Activated T-cell treated with anti-CD3 and anti-CD28 coated beads, Interleukin-2, amount 50 U/mL, for 24 hours (primary cell): ENCODE data around the gene OR8D1.
"Not testable (repeated sequence)": the region's sequence is repeated elsewhere in the genome, so short reads cannot be mapped to it uniquely, and the experiment has no call there.

Experiments
- DNase-seq: peaks from one replicate; pipeline ENCODE4 v3.0.0-alpha.2; 2020
- H3K27ac Mint-ChIP-seq: 2 replicates; pipeline ENCODE4 v1.8.0; 2020; ENCODE audit warnings: mild to moderate bottlenecking, mixed read lengths
- H3K27me3 Mint-ChIP-seq: 2 replicates; pipeline ENCODE4 v1.8.0; 2020; ENCODE audit warnings: mixed read lengths
- H3K36me3 Mint-ChIP-seq: 2 replicates; pipeline ENCODE4 v1.8.0; 2020; ENCODE audit warnings: low read depth, mixed read lengths
- H3K4me1 Mint-ChIP-seq: 2 replicates; pipeline ENCODE4 v1.8.0; 2020; ENCODE audit warnings: low read depth, mixed read lengths
- H3K4me3 Mint-ChIP-seq: 2 replicates; pipeline ENCODE4 v1.8.0; 2020; ENCODE audit warnings: mild to moderate bottlenecking, moderate library complexity, mixed read lengths
- H3K9me3 Mint-ChIP-seq: 2 replicates; pipeline ENCODE4 v1.8.0; 2020; ENCODE audit warnings: mixed read lengths

Gene OR8D1

GRCh38 chr11:124310721-124311120 is 3.0 kb downstream of the OR8D1 start:
- Mint-ChIP-seq H3K27ac (no peak overlapping the region), H3K36me3 (no peaks in the 10 kb centered on the region), H3K4me3 (no peak overlapping the region), H3K27me3 (peaks cover 2% of the 10 kb centered on the region), H3K4me1 (no peaks in the 10 kb centered on the region), H3K9me3 (no peaks in the 10 kb centered on the region)
- no peak for DNase-seq

DNA sequence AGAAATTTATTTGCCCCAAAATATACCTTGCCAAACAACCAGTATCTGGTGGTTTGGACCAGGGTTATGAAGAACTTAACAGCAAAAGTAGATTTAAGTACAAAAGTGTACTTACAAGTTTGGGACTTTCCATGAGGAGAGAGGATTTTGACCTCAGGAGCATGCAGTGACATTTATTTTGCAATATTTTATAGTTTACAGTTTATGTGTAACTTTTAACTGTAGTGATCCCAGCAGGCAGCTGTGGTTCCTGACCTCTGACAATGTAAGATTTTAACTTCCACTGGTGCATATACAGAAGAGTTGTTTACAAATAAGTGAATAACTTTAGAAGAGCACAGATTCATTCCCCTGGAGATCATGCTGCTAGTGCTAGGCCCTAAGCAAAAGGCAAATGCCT is 6.7 kb downstream of the OR8D1 start:
- no peak for DNase-seq
- H3K4me3 Mint-ChIP-seq: no peak overlapping the region
- H3K27ac Mint-ChIP-seq: no peak overlapping the region
- no peaks in the 10 kb centered on the region for H3K9me3 Mint-ChIP-seq
- H3K27me3 Mint-ChIP-seq: peaks cover 10% of the 10 kb centered on the region
- no peaks in the 10 kb centered on the region for H3K36me3 Mint-ChIP-seq
- no peaks in the 10 kb centered on the region for H3K4me1 Mint-ChIP-seq

GRCh38 chr11:124302347-124303125 is 11.2 kb downstream of the OR8D1 start:
- no peaks in the 10 kb centered on the region for H3K4me1 Mint-ChIP-seq
- H3K36me3 Mint-ChIP-seq: no peaks in the 10 kb centered on the region
- no peak for DNase-seq
- H3K27me3 Mint-ChIP-seq: peaks cover 10% of the 10 kb centered on the region
- no peak overlapping the region for H3K4me3 Mint-ChIP-seq
- H3K9me3 Mint-ChIP-seq: no peaks in the 10 kb centered on the region
- no peak overlapping the region for H3K27ac Mint-ChIP-seq

GRCh38 chr11:124301548-124301947 is 12.2 kb downstream of the OR8D1 start:
- no peaks in the 10 kb centered on the region for H3K36me3 Mint-ChIP-seq

DNA sequence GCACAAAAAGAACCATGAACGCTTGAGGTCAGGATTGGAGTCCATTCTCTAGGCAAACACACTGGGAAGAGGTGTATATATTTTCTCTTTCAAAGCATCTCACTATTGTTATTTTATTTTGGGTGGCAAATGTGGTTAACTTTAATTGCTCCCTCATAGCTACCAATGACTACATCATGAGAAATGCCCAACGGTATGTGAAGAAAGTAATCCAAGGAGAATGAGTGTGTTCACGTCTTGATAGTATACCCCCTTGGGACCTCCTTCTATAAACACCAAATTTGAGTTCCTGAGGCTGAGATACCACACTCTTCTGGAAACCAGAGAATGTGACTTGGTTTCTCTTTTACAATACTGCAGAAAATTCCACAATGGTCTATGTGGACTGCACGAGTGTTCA is 15.8 kb downstream of the OR8D1 start:
- Mint-ChIP-seq H3K4me3 (no peak overlapping the region), H3K4me1 (no peaks in the 10 kb centered on the region), H3K9me3 (no peaks in the 10 kb centered on the region), H3K27ac (no peak overlapping the region), H3K36me3 (no peaks in the 10 kb centered on the region), H3K27me3 (peaks cover 7% of the 10 kb centered on the region)
- no peak for DNase-seq

More at GRCh38 chr11:124301548-124301947, 12.2 kb downstream of the OR8D1 start:
- Mint-ChIP-seq H3K27ac (no peak overlapping the region), H3K4me1 (no peaks in the 10 kb centered on the region), H3K27me3 (peaks cover 10% of the 10 kb centered on the region), H3K4me3 (no peak overlapping the region), H3K9me3 (no peaks in the 10 kb centered on the region)
- DNase-seq: no peak

- DNase-seq: no peak
- H3K4me3 Mint-ChIP-seq: no peak overlapping the region
- H3K36me3 Mint-ChIP-seq: no peaks in the 10 kb centered on the region
- no peak overlapping the region for H3K27ac Mint-ChIP-seq
- no peaks in the 10 kb centered on the region for H3K4me1 Mint-ChIP-seq
- H3K27me3 Mint-ChIP-seq: peaks cover 7% of the 10 kb centered on the region
- no peaks in the 10 kb centered on the region for H3K9me3 Mint-ChIP-seq
Observed at GRCh38 chr11:124296016-124296415, 17.7 kb downstream of the OR8D1 start.

DNA sequence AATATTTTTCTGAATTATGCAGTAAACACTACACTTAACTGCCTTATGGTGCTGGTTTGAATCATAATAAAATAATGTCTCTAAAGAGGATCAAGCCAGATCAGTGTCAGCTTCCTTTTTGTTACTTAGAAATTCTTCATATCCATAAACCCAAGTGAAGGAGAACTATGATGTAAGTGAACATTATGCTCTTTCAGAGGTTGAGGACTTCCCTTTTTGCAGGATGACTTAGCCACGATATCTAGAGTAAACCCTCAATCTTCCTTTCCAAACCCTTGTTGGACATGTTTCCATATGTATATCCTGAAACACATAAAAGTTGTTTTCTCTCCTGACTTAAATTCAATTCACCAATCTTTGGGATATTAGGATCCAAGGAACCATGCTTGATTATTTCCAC is 19.1 kb downstream of the OR8D1 start:
- Mint-ChIP-seq H3K9me3 (peaks cover 2% of the 10 kb centered on the region), H3K27me3 (peaks cover 11% of the 10 kb centered on the region), H3K36me3 (no peaks in the 10 kb centered on the region), H3K4me1 (no peaks in the 10 kb centered on the region), H3K4me3 (no peak overlapping the region), H3K27ac (no peak overlapping the region)
- no peak for DNase-seq

DNA sequence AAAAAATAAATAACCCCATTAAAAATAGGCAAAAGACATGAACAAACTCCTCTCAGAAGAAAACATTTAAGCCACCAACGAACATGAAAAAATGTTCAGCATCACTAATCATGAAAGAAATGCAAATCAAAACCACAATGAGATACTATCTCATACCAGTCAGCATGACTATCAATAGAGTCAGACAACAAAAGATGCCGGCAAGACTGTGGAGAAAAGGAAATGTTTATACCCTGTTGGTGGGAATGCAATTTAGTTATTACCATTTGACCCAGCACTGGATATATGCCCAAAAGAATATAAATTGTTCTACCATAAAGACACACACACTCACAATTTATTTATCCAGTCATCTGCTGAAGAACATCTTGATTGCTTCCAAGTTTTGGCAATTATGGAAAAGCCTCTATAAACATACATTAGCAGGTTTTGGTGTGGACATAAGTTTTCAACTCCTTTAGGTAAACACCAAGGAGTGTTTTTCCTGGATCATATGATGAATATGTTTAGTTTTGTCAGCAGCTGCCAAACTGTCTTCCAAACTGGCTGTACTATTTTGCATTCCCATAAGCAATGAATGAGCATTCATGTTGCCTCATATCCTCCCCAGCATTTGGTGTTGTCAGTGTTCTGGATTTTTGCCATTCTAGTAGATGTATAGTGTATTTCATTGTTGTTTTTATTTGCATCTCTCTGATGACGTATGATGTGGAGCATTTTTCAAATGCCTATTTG is 28.0 kb downstream of the OR8D1 start:
- no peaks in the 10 kb centered on the region for H3K36me3 Mint-ChIP-seq
- H3K27ac Mint-ChIP-seq: no peak overlapping the region
- H3K4me1 Mint-ChIP-seq: no peaks in the 10 kb centered on the region
- peaks cover 24% of the 10 kb centered on the region for H3K9me3 Mint-ChIP-seq
- peaks cover 4% of the 10 kb centered on the region for H3K27me3 Mint-ChIP-seq
- H3K4me3 Mint-ChIP-seq: no peak overlapping the region
- no peak for DNase-seq

- DNase-seq: no peak
- Mint-ChIP-seq H3K9me3 (peaks cover 16% of the 10 kb centered on the region), H3K36me3 (no peaks in the 10 kb centered on the region), H3K27me3 (peaks cover 5% of the 10 kb centered on the region), H3K4me1 (peaks cover 7% of the 10 kb centered on the region), H3K27ac (no peak overlapping the region), H3K4me3 (no peak overlapping the region)
Observed at GRCh38 chr11:124278261-124278660, 35.5 kb downstream of the OR8D1 start.

DNA sequence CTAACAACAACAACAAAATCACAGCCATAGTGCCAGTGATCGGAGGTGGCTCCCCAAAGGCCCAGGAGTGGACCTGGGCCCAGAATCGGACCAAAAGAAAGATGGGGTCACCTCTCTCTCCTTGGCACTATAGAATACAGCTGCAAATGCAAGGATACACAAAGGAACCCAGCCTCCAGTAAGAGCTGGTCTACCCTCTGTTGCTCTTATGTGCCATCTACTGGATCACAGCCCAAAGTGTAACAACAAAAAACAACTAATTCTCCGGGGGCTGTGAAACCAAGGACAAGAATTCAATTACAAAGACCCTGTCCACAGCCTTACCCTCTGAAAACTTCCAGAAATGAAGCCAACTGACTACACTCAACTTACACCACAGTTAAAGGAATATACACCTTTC is 35.9 kb downstream of the OR8D1 start:
- DNase-seq: no peak
- Mint-ChIP-seq H3K27me3 (peaks cover 5% of the 10 kb centered on the region), H3K4me3 (no peak overlapping the region), H3K9me3 (peaks cover 15% of the 10 kb centered on the region), H3K36me3 (no peaks in the 10 kb centered on the region), H3K27ac (no peak overlapping the region), H3K4me1 (peaks cover 7% of the 10 kb centered on the region)

DNA sequence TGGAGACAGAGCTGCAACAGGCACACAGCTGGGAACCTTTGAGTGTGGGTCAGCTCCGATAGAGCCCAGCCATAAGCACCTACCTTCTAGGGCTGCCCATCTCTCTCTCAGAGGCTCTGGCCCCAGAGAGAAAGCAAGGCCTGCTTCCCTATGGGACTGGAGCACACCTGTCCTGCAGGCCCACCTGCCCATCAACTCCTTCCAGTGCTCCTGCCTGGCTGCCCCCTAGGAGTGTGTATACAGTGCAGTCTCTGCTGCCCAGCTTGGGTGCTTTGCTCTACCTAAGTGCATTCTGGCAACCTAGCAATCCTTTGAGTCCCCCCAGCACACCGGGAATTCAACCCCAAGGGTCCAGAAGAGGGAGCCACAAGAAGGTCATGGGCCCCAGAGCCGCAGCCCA is 36.5 kb downstream of the OR8D1 start:
- H3K4me1 Mint-ChIP-seq: peaks cover 7% of the 10 kb centered on the region
- H3K4me3 Mint-ChIP-seq: no peak overlapping the region
- no peak overlapping the region for H3K27ac Mint-ChIP-seq
- DNase-seq: no peak
- H3K27me3 Mint-ChIP-seq: peaks cover 5% of the 10 kb centered on the region
- H3K9me3 Mint-ChIP-seq: peaks cover 15% of the 10 kb centered on the region
- H3K36me3 Mint-ChIP-seq: no peaks in the 10 kb centered on the region

DNA sequence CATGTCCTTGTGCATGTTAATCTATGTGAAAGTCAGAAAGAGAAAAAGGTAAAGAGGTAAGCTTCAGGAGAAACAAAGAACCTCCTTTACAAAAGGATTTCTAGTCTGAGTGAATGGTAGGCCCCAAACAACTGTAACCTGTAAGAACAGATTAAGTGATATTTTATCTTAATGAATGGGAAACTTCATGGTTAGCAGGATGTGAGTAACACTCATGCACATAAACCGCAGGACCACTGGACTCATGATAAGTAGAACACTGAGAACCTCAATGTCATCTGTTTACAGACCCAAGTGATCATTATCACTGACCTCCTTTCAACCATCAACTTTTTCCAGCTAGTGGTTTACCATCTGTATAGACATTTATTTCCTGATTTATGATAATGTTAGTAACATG is 37.7 kb downstream of the OR8D1 start:
- Mint-ChIP-seq H3K4me3 (no peak overlapping the region), H3K36me3 (no peaks in the 10 kb centered on the region), H3K9me3 (peaks cover 4% of the 10 kb centered on the region), H3K27ac (peak overlapping the region; percentile 63), H3K27me3 (peaks cover 5% of the 10 kb centered on the region), H3K4me1 (peaks cover 7% of the 10 kb centered on the region)
- no peak for DNase-seq

GRCh38 chr11:124274000-124274399 is 39.7 kb downstream of the OR8D1 start:
- no peaks in the 10 kb centered on the region for H3K9me3 Mint-ChIP-seq
- H3K4me3 Mint-ChIP-seq: no peak overlapping the region
- no peak overlapping the region for H3K27ac Mint-ChIP-seq
- no peaks in the 10 kb centered on the region for H3K36me3 Mint-ChIP-seq
- H3K4me1 Mint-ChIP-seq: peaks cover 7% of the 10 kb centered on the region
- no peak for DNase-seq
- peaks cover 5% of the 10 kb centered on the region for H3K27me3 Mint-ChIP-seq

- not testable (repeated sequence) for DNase-seq, H3K27ac Mint-ChIP-seq, H3K9me3 Mint-ChIP-seq, H3K4me1 Mint-ChIP-seq, H3K27me3 Mint-ChIP-seq, H3K36me3 Mint-ChIP-seq, H3K4me3 Mint-ChIP-seq
Observed at GRCh38 chr11:124270886-124271285, 42.9 kb downstream of the OR8D1 start.

DNA sequence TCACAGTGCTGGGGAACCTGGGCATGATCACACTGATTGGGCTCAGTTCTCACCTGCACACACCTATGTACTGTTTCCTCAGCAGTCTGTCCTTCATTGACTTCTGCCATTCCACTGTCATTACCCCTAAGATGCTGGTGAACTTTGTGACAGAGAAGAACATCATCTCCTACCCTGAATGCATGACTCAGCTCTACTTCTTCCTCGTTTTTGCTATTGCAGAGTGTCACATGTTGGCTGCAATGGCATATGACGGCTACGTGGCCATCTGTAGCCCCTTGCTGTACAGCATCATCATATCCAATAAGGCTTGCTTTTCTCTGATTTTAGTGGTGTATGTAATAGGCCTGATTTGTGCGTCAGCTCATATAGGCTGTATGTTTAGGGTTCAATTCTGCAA is 48.7 kb downstream of the OR8D1 start:
- H3K4me3 Mint-ChIP-seq, H3K27me3 Mint-ChIP-seq, H3K9me3 Mint-ChIP-seq, DNase-seq, H3K27ac Mint-ChIP-seq, H3K4me1 Mint-ChIP-seq, H3K36me3 Mint-ChIP-seq: not testable (repeated sequence)
